Vagina (tissue), 2 donors: ENCODE measurements around the gene RABGAP1L. TPM values are rescaled to one million over a fixed set of nuclear protein-coding genes. Genes with fewer than 3 reads are reported as not detected.

Experiments used
- DNase-seq, 2 donors: peaks; one replicate each; pipeline ENCODE4 v3.0.0-alpha.2; 2017; ENCODE audit errors: extremely low spot score in 2 of 2
- H3K27ac ChIP-seq: fragments of 200-600 bp; sonication (generic); one replicate; pipeline ENCODE4 v1.5.1; 2019
- H3K27me3 ChIP-seq: fragments of 200-600 bp; sonication (generic); one replicate; pipeline ENCODE4 v1.5.1; 2019
- H3K36me3 ChIP-seq, 2 donors: fragments of 200-600 bp; sonication (generic); one replicate each; pipeline ENCODE4 v1.5.1; 2017 to 2019
- H3K4me1 ChIP-seq: fragments of 200-600 bp; sonication (generic); one replicate; pipeline ENCODE4 v1.5.1; 2019
- H3K4me3 ChIP-seq, 2 donors: fragments of 200-600 bp; sonication (generic); 1 replicate in 1 of 2; 2 replicates in 1 of 2; pipeline ENCODE4 v1.5.1; 2016 to 2019
- H3K9me3 ChIP-seq: fragments of 200-600 bp; sonication (generic); one replicate; pipeline ENCODE4 v1.5.1; 2019
- CTCF ChIP-seq, 3 experiments: fragments of 450-650 bp in 2 of 3; fragments of 200-600 bp in 1 of 3; sonication (generic) in 1 of 3; IDR thresholded peaks; one replicate each; pipeline ENCODE4 v1.5.1; 2017 to 2019; ENCODE audit warnings: antibody characterized with exemption in 3 of 3, mild to moderate bottlenecking in 2 of 3, moderate library complexity in 2 of 3
- POLR2A ChIP-seq, 2 donors: fragments of 450-650 bp; IDR thresholded peaks; one replicate each; pipeline ENCODE4 v1.6.1; 2017; ENCODE audit warnings: antibody characterized with exemption in 2 of 2, mild to moderate bottlenecking in 2 of 2, moderate library complexity in 2 of 2
- POLR2AphosphoS5 ChIP-seq, 2 donors: sonication (generic); formaldehyde crosslinking; IDR thresholded peaks; one replicate each; pipeline ENCODE4 v1.9.0; 2017; ENCODE audit warnings: antibody characterized with exemption in 2 of 2, mild to moderate bottlenecking in 2 of 2, low read depth in 1 of 2; ENCODE audit not compliant: insufficient read depth in 1 of 2
- intact Hi-C: fragments of 100-400 bp; cut with DNase I; formaldehyde crosslinking; loops from one replicate; pipeline ENCODE4 v1.15.1; 2023
- total RNA-seq: library from RNA; depleted of rRNA; stranded (reverse); fragments of >200 nt; gene quantifications from one replicate; pipeline ENCODE4 v1.2.3, GENCODE V29; 2016

The RABGAP1L gene
- total RNA-seq, 1 donor from 2014 or later, result 40.0 TPM

GRCh38 chr1:174828264-174828663, 668.9 kb downstream of the RABGAP1L start:
- no peak overlapping the region for H3K27ac ChIP-seq
- no peak overlapping the region for H3K4me3 ChIP-seq
- no peak for TF ChIP-seq POLR2A (IDR thresholded peaks at IDR 0.05)
- intact Hi-C loops, result no loop called here
- H3K36me3 ChIP-seq, result no peaks in the 10 kb centered on the region
- H3K4me1 ChIP-seq, result no peaks in the 10 kb centered on the region
- H3K9me3 ChIP-seq, result no peaks in the 10 kb centered on the region
- no peak for DNase-seq
- no peaks in the 10 kb centered on the region for H3K27me3 ChIP-seq

GRCh38 chr1:174829990-174830389, 670.7 kb downstream of the RABGAP1L start:
- no peak for TF ChIP-seq POLR2A (IDR thresholded peaks at IDR 0.05)
- TF ChIP-seq CTCF (IDR thresholded peaks at IDR 0.05), result no peak
- no peak for TF ChIP-seq POLR2AphosphoS5 (IDR thresholded peaks at IDR 0.05; ENCODE audit: insufficient read depth in 1 of 2, low read depth in 1 of 2)
- H3K36me3 ChIP-seq, result no peaks in the 10 kb centered on the region
- H3K4me1 ChIP-seq, result no peaks in the 10 kb centered on the region
- no peak for DNase-seq
- no peak overlapping the region for H3K4me3 ChIP-seq
- H3K27ac ChIP-seq, result no peak overlapping the region
- no peaks in the 10 kb centered on the region for H3K9me3 ChIP-seq
- H3K27me3 ChIP-seq, result no peaks in the 10 kb centered on the region
- intact Hi-C loops, result no loop called here

- no peaks in the 10 kb centered on the region for H3K9me3 ChIP-seq
- no peaks in the 10 kb centered on the region for H3K27me3 ChIP-seq
- intact Hi-C loops, result no loop called here
- H3K4me3 ChIP-seq, result no peak overlapping the region
- no peak for DNase-seq
- TF ChIP-seq POLR2AphosphoS5 (IDR thresholded peaks at IDR 0.05; ENCODE audit: insufficient read depth in 1 of 2, low read depth in 1 of 2) (no peak), POLR2A (IDR thresholded peaks at IDR 0.05) (no peak), CTCF (IDR thresholded peaks at IDR 0.05) (no peak)
- H3K27ac ChIP-seq, result no peak overlapping the region
- no peaks in the 10 kb centered on the region for H3K36me3 ChIP-seq
- H3K4me1 ChIP-seq, result no peaks in the 10 kb centered on the region
These were observed 677.2 kb downstream of the RABGAP1L start for GRCh38 chr1:174836543-174836942.

GRCh38 chr1:174837386-174837785, 678.1 kb downstream of the RABGAP1L start:
- DNase-seq, result no peak
- intact Hi-C loops, result no loop called here
- no peaks in the 10 kb centered on the region for H3K9me3 ChIP-seq
- H3K27me3 ChIP-seq, result no peaks in the 10 kb centered on the region
- no peak for TF ChIP-seq POLR2AphosphoS5 (IDR thresholded peaks at IDR 0.05; ENCODE audit: insufficient read depth in 1 of 2, low read depth in 1 of 2)
- no peak for TF ChIP-seq CTCF (IDR thresholded peaks at IDR 0.05)
- TF ChIP-seq POLR2A (IDR thresholded peaks at IDR 0.05), result no peak
- H3K4me3 ChIP-seq, result no peak overlapping the region
- no peak overlapping the region for H3K27ac ChIP-seq
- H3K4me1 ChIP-seq, result no peaks in the 10 kb centered on the region
- no peaks in the 10 kb centered on the region for H3K36me3 ChIP-seq

GRCh38 chr1:174839211-174839610, 679.9 kb downstream of the RABGAP1L start:
- DNase-seq, result no peak
- H3K9me3 ChIP-seq, result no peaks in the 10 kb centered on the region
- intact Hi-C loops, result no loop called here
- no peaks in the 10 kb centered on the region for H3K4me1 ChIP-seq
- TF ChIP-seq POLR2A (IDR thresholded peaks at IDR 0.05), result no peak
- no peak for TF ChIP-seq POLR2AphosphoS5 (IDR thresholded peaks at IDR 0.05; ENCODE audit: insufficient read depth in 1 of 2, low read depth in 1 of 2)
- no peak for TF ChIP-seq CTCF (IDR thresholded peaks at IDR 0.05)
- no peaks in the 10 kb centered on the region for H3K27me3 ChIP-seq
- H3K4me3 ChIP-seq, result no peak overlapping the region
- no peak overlapping the region for H3K27ac ChIP-seq
- H3K36me3 ChIP-seq, result no peaks in the 10 kb centered on the region

GRCh38 chr1:174841747-174842146, 682.4 kb downstream of the RABGAP1L start:
- Histone ChIP-seq H3K27me3 (no peaks in the 10 kb centered on the region), H3K9me3 (no peaks in the 10 kb centered on the region)

More at GRCh38 chr1:174841747-174842146, 682.4 kb downstream of the RABGAP1L start:
- TF ChIP-seq POLR2A (IDR thresholded peaks at IDR 0.05) (no peak), CTCF (IDR thresholded peaks at IDR 0.05) (no peak), POLR2AphosphoS5 (IDR thresholded peaks at IDR 0.05; ENCODE audit: insufficient read depth in 1 of 2, low read depth in 1 of 2) (no peak)
- no peak for DNase-seq
- no peaks in the 10 kb centered on the region for H3K4me1 ChIP-seq
- intact Hi-C loops, result no loop called here
- H3K27ac ChIP-seq, result no peak overlapping the region
- H3K36me3 ChIP-seq, result no peaks in the 10 kb centered on the region
- H3K4me3 ChIP-seq, result no peak overlapping the region
